K562 (cell line): Measurements from ENCODE around the gene ALG11.

ENCODE experiments used
- ATF7 ChIP-seq: fragments of 450-650 bp; IDR thresholded peaks from 2 replicates; pipeline ENCODE4 v1.7.1; 2014; ENCODE audit warnings: mild to moderate bottlenecking, moderate library complexity
- CREB1 ChIP-seq, 2 experiments: sonication (generic) in 1 of 2; formaldehyde crosslinking in 1 of 2; IDR thresholded peaks; 2 replicates each; pipeline versions ENCODE4 v1.6.1 to v1.8.0; 2012 to 2022; ENCODE audit warnings: inconsistent platforms in 1 of 2, mild to moderate bottlenecking in 1 of 2, missing genetic modification reagents in 1 of 2, moderate library complexity in 1 of 2
- CXXC5 ChIP-seq: fragments of 250-450 bp; sonication (Bioruptor Pico); IDR thresholded peaks from 2 replicates; pipeline ENCODE4 v1.8.0; 2022; ENCODE audit warnings: inconsistent platforms, mild to moderate bottlenecking, moderate library complexity
- DEAF1 ChIP-seq: fragments of 450-650 bp; formaldehyde crosslinking; IDR thresholded peaks from 2 replicates; pipeline ENCODE4 v1.4.0; 2020; ENCODE audit warnings: mild to moderate bottlenecking, moderate library complexity
- EP300 ChIP-seq: IDR thresholded peaks from 2 replicates; pipeline ENCODE4 v1.6.1; 2012; ENCODE audit warnings: low read length, improper control_type of control experiment
- GTF3C2 ChIP-seq: IDR thresholded peaks from 3 replicates; pipeline ENCODE4 v1.6.1; 2011; ENCODE audit warnings: borderline replicate concordance, mild to moderate bottlenecking, moderate library complexity; ENCODE audit not compliant: insufficient read length; ENCODE audit errors: extremely low read depth
- JUN ChIP-seq, 2 experiments: sonication (generic) in 1 of 2; formaldehyde crosslinking in 1 of 2; IDR thresholded peaks; 2 replicates each; pipeline versions ENCODE4 v1.6.1 to v1.8.0; 2012 to 2022; ENCODE audit warnings: borderline replicate concordance in 2 of 2, mild to moderate bottlenecking in 2 of 2, improper control_type of control experiment in 1 of 2, low read depth in 1 of 2, low read length in 1 of 2, missing genetic modification reagents in 1 of 2
- JUNB ChIP-seq: fragments of 450-650 bp; formaldehyde crosslinking; conservative IDR thresholded peaks from 2 replicates; pipeline ENCODE4 v1.4.0; 2020; ENCODE audit warnings: mild to moderate bottlenecking
- POLR2A ChIP-seq: fragments of 450-650 bp; conservative IDR thresholded peaks from 2 replicates; pipeline ENCODE4 v1.6.1; 2016
- POLR2AphosphoS5 ChIP-seq: IDR thresholded peaks from 2 replicates; pipeline ENCODE4 v1.6.1; 2011; ENCODE audit warnings: mild to moderate bottlenecking, low read depth, low read length, moderate library complexity; ENCODE audit not compliant: control insufficient read depth, insufficient read depth
- TCF7L2 ChIP-seq: fragments of 150-350 bp; IDR thresholded peaks from 2 replicates; pipeline ENCODE4 v1.6.1; 2016; ENCODE audit warnings: low read depth, mild to moderate bottlenecking, low read length, moderate library complexity
- ZBTB9 ChIP-seq: fragments of 450-650 bp; formaldehyde crosslinking; IDR thresholded peaks from 2 replicates; pipeline ENCODE4 v1.4.0; 2020; ENCODE audit warnings: mild to moderate bottlenecking, moderate library complexity
- ZNF274 ChIP-seq: IDR thresholded peaks from 2 replicates; pipeline ENCODE4 v1.6.1; 2011; ENCODE audit warnings: low read depth, mild to moderate bottlenecking, low read length, moderate library complexity, borderline replicate concordance
- ZNF445 ChIP-seq: fragments of 250-450 bp; sonication (Bioruptor Pico); IDR thresholded peaks from 2 replicates; pipeline ENCODE4 v1.4.0; 2020; ENCODE audit warnings: low read depth, mild to moderate bottlenecking, moderate library complexity

- TF ChIP-seq POLR2A: no peak
- TF ChIP-seq ZNF274: no peak
- TF ChIP-seq JUN (IDR thresholded peaks at IDR 0.05; ENCODE audit: borderline replicate concordance, low read depth, low read length): 0 out of 2 replicates have a peak, but pooled peaks have one; percentile 14
- no peak for TF ChIP-seq JUN (CRISPR knock-in tag; IDR thresholded peaks at IDR 0.05; ENCODE audit: borderline replicate concordance)
- TF ChIP-seq ATF7: no peak
- no peak for TF ChIP-seq GTF3C2
- TF ChIP-seq ZBTB9 (CRISPR knock-in tag): no peak
- TF ChIP-seq ZNF445 (CRISPR knock-in tag): no peak
- no peak for TF ChIP-seq POLR2AphosphoS5
- TF ChIP-seq JUNB (CRISPR knock-in tag): no peak
- TF ChIP-seq DEAF1 (CRISPR knock-in tag): no peak
- TF ChIP-seq CXXC5 (CRISPR knock-in tag): no peak
- no peak for TF ChIP-seq CREB1 (IDR thresholded peaks at IDR 0.05)
- no peak for TF ChIP-seq CREB1 (CRISPR knock-in tag; IDR thresholded peaks at IDR 0.05)
- TF ChIP-seq EP300: no peak
- no peak for TF ChIP-seq TCF7L2
These were observed 55.0 kb downstream of the ALG11 start for GRCh38 chr13:52067237-52067636.
